SK-N-SH (cell line): ENCODE data around the gene ELOA. TPM values are rescaled to one million over a fixed set of nuclear protein-coding genes. Genes with fewer than 3 reads are reported as not detected.

ENCODE experiments used
- CTCF ChIA-PET: fragments of 300-600, 350-600 bp; formaldehyde crosslinking; extraction: SDS; loops from one replicate; lab custom pipeline; 2021; lab: Yijun Ruan, JAX
- POLR2A ChIA-PET: fragments of 350-600 bp; sonication (Branson Sonifier 250); formaldehyde crosslinking; extraction: SDS; loops from one replicate; lab custom pipeline; 2020; ENCODE audit warnings: antibody characterized with exemption, inconsistent platforms; lab: Yijun Ruan, JAX
- DNase-seq: peaks from one replicate; pipeline ENCODE4 v3.0.0; 2012
- H2AFZ ChIP-seq: fragments of 200-600 bp; sonication (generic); 2 replicates; pipeline ENCODE4 v1.8.1; 2016; ENCODE audit warnings: antibody characterized with exemption, mild to moderate bottlenecking, low read depth
- H3F3A ChIP-seq: fragments of 200-600 bp; sonication (generic); replicated peaks from 2 replicates; pipeline ENCODE3; 2016; ENCODE audit warnings: antibody characterized with exemption, mild to moderate bottlenecking; ENCODE audit not compliant: insufficient read depth
- H3K27ac ChIP-seq, 2 experiments: fragments of 200-500 bp in 1 of 2; fragments of 200-600 bp in 1 of 2; sonication (Bioruptor generic) in 1 of 2; sonication (generic), shearing (Covaris generic) in 1 of 2; 2 replicates each; pipeline versions ENCODE4 v1.5.1 to v1.6.1; 2014 to 2016; ENCODE audit warnings: low read depth in 2 of 2, inconsistent platforms in 1 of 2, low read length in 1 of 2, mild to moderate bottlenecking in 1 of 2, mixed read lengths in 1 of 2
- H3K27me3 ChIP-seq: fragments of 200-600 bp; sonication (generic), shearing (Covaris generic); 2 replicates; pipeline ENCODE4 v1.6.1; 2016; ENCODE audit warnings: mixed run types; ENCODE audit not compliant: insufficient read depth
- H3K36me3 ChIP-seq, 2 experiments: fragments of 200-500 bp in 1 of 2; fragments of 200-600 bp in 1 of 2; sonication (Bioruptor generic) in 1 of 2; sonication (generic) in 1 of 2; replicated peaks in 1 of 2; 2 replicates each; pipeline versions ENCODE3 to v1.5.1; 2014 to 2016; ENCODE audit warnings: low read length in 1 of 2, mild to moderate bottlenecking in 1 of 2; ENCODE audit not compliant: insufficient read depth in 2 of 2, control insufficient read depth in 1 of 2
- H3K4me1 ChIP-seq, 2 experiments: fragments of 200-500 bp in 1 of 2; fragments of 200-600 bp in 1 of 2; sonication (Bioruptor generic) in 1 of 2; sonication (generic), shearing (Covaris generic) in 1 of 2; 2 replicates each; pipeline versions ENCODE4 v1.5.1 to v1.6.1; 2014 to 2016; ENCODE audit warnings: low read depth in 1 of 2, low read length in 1 of 2, mixed run types in 1 of 2; ENCODE audit not compliant: insufficient read depth in 2 of 2, control insufficient read depth in 1 of 2
- H3K4me2 ChIP-seq: fragments of 200-600 bp; sonication (generic), shearing (Covaris generic); 2 replicates; pipeline ENCODE4 v1.6.1; 2017; ENCODE audit warnings: mixed run types
- H3K4me3 ChIP-seq, 2 experiments: fragments of 200-500 bp in 1 of 2; fragments of 200-600 bp in 1 of 2; sonication (Bioruptor generic) in 1 of 2; sonication (generic), shearing (Covaris generic) in 1 of 2; 2 replicates each; pipeline versions ENCODE4 v1.5.1 to v1.8.1; 2014 to 2016; ENCODE audit warnings: low read depth in 2 of 2, inconsistent platforms in 1 of 2, low read length in 1 of 2, mild to moderate bottlenecking in 1 of 2, mixed read lengths in 1 of 2, moderate library complexity in 1 of 2
- H3K79me2 ChIP-seq: fragments of 200-600 bp; sonication (generic); 2 replicates; pipeline ENCODE4 v1.8.1; 2017; ENCODE audit warnings: mild to moderate bottlenecking; ENCODE audit not compliant: insufficient read depth
- H3K9ac ChIP-seq: fragments of 200-600 bp; sonication (generic); 2 replicates; pipeline ENCODE4 v1.6.1; 2017; ENCODE audit warnings: mixed run types
- H3K9me2 ChIP-seq: fragments of 200-600 bp; sonication (generic); 2 replicates; pipeline ENCODE4 v1.6.1; 2017; ENCODE audit warnings: mixed run types
- H3K9me3 ChIP-seq: fragments of 200-600 bp; sonication (generic); 2 replicates; pipeline ENCODE4 v1.6.1; 2017; ENCODE audit warnings: mixed run types, mild to moderate bottlenecking, moderate library complexity
- H4K20me1 ChIP-seq: fragments of 200-600 bp; sonication (generic); 2 replicates; pipeline ENCODE4 v1.6.1; 2017; ENCODE audit warnings: mild to moderate bottlenecking, mixed run types; ENCODE audit not compliant: insufficient read depth
- CHD2 ChIP-seq: fragments of 150-350 bp; IDR thresholded peaks from 2 replicates; pipeline ENCODE4 v1.6.1; 2018; ENCODE audit warnings: low read length; ENCODE audit not compliant: partially characterized antibody
- EP300 ChIP-seq, 2 experiments: IDR thresholded peaks; 2 replicates each; pipeline versions ENCODE4 v1.4.0 to v1.6.1; 2012; ENCODE audit warnings: borderline replicate concordance in 1 of 2, low read depth in 1 of 2, low read length in 1 of 2
- GABPA ChIP-seq: IDR thresholded peaks from 2 replicates; pipeline ENCODE4 v1.4.0; 2012; ENCODE audit warnings: low read depth, mild to moderate bottlenecking
- GATA2 ChIP-seq: sonication (generic); formaldehyde crosslinking; IDR thresholded peaks from 2 replicates; pipeline ENCODE4 v1.5.0; 2020; ENCODE audit warnings: mild to moderate bottlenecking, missing genetic modification reagents
- MXI1 ChIP-seq: IDR thresholded peaks from 2 replicates; pipeline ENCODE4 v1.6.1; 2012; ENCODE audit warnings: mild to moderate bottlenecking, low read depth, low read length, improper control_type of control experiment
- NFIC ChIP-seq: IDR thresholded peaks from 2 replicates; pipeline ENCODE4 v1.4.0; 2012; ENCODE audit warnings: borderline replicate concordance
- POLR2AphosphoS5 ChIP-seq: IDR thresholded peaks from 2 replicates; pipeline ENCODE4 v1.6.1; 2012; ENCODE audit warnings: low read depth, low read length
- RAD21 ChIP-seq: IDR thresholded peaks from 2 replicates; pipeline ENCODE4 v1.6.1; 2012; ENCODE audit warnings: mild to moderate bottlenecking, low read length
- RFX5 ChIP-seq: IDR thresholded peaks from 2 replicates; pipeline ENCODE4 v1.6.1; 2012; ENCODE audit warnings: mild to moderate bottlenecking, improper control_type of control experiment, low read length
- SMC3 ChIP-seq: IDR thresholded peaks from 2 replicates; pipeline ENCODE4 v1.6.1; 2012; ENCODE audit warnings: low read depth, low read length, improper control_type of control experiment
- TAF1 ChIP-seq: IDR thresholded peaks from 2 replicates; pipeline ENCODE4 v1.6.1; 2012; ENCODE audit warnings: low read depth, mild to moderate bottlenecking, low read length, moderate library complexity, borderline replicate concordance
- TEAD4 ChIP-seq: IDR thresholded peaks from 2 replicates; pipeline ENCODE4 v1.4.0; 2012; ENCODE audit warnings: mild to moderate bottlenecking, borderline replicate concordance; ENCODE audit not compliant: insufficient read depth
- YY1 ChIP-seq: IDR thresholded peaks from 2 replicates; pipeline ENCODE4 v1.4.0; 2012; ENCODE audit warnings: low read depth, mild to moderate bottlenecking
- WGBS: methylation state at CpG from one replicate; pipeline ENCODE4 v1.1.6; 2017; ENCODE audit warnings: low lambda C conversion rate; 5-methylcytosine and 5-hydroxymethylcytosine counted together
- polyA plus RNA-seq, 3 experiments: library from polyadenylated mRNA; depleted of rRNA; stranded (reverse); fragments of >200 nt; gene quantifications; 2 replicates each; pipeline ENCODE4 v1.2.3, GENCODE V29; 2012
- TF ChIP-seq, protein P1 (sequence below): fragments of 200-600 bp; sonication (generic); IDR thresholded peaks from 2 replicates; pipeline ENCODE4 v1.6.1; 2017; ENCODE audit warnings: antibody characterized with exemption, mild to moderate bottlenecking, moderate library complexity
- TF ChIP-seq, protein P2 (sequence below): fragments of 150-350 bp; IDR thresholded peaks from 2 replicates; pipeline ENCODE4 v1.6.1; 2017; ENCODE audit warnings: antibody characterized with exemption, low read length, low read depth, borderline replicate concordance

ELOA gene
- polyA plus RNA-seq, 1 of the 3 experiments (the other 2 are of a cell fraction) = 14.5 TPM

DNA sequence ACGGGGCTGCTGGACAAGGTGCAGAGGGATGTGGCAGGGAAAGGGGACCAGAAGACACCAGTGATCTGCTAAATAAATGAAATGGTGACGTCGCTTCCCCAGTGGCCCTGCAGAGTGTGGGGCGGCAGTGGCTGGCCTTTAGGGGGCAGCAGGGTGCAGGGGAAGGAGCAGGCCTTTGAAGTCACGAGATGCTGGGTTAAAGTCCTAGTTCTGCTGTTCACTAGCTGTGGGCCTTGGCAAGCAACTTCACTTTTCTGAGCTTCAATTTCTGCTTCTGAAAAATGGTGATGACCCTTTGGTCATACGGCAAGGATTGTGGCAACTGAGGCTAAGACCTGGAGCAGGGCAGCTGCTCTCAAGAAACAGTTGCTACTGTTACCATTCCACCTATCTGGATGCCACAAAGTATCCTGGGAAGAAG lies 66.5 kb downstream of the ELOA start:
- H4K20me1 ChIP-seq = no peaks in the 10 kb centered on the region
- no peaks in the 10 kb centered on the region for H3F3A ChIP-seq
- no peaks in the 10 kb centered on the region for H3K9me3 ChIP-seq
- ChIA-PET POLR2A (no interaction called here), CTCF (interaction anchor here (0.6 to 5.0 kb wide), 25 partner anchors 8 to 218 kb away, joined by 3 to 47 read pairs (median 5); partner anchors contain the start of genes FUCA1, GALE, HMGCL and LYPLA2)
- H2AFZ ChIP-seq = no peak overlapping the region
- H3K9me2 ChIP-seq = no peaks in the 10 kb centered on the region
- peak; percentile 74 for DNase-seq
- H3K79me2 ChIP-seq = no peaks in the 10 kb centered on the region
- H3K4me2 ChIP-seq = no peak overlapping the region
- H3K27me3 ChIP-seq = no peaks in the 10 kb centered on the region
- 71% methylated on average over 6 of the region's 6 CpGs for WGBS
- no peak overlapping the region for H3K9ac ChIP-seq
- H3K4me1 ChIP-seq = no peaks in the 10 kb centered on the region
- peaks cover 0 to 3% of the 10 kb centered on the region in 2 experiments for H3K36me3 ChIP-seq
- H3K27ac ChIP-seq = no peak overlapping the region
- H3K4me3 ChIP-seq = peak overlapping the region in 1 of 2 experiments; percentile 26; a peak in 1 of 4 replicates
- peak; percentile 73 for TF ChIP-seq RAD21
- TF ChIP-seq EP300 (IDR thresholded peaks at IDR 0.05; ENCODE audit: borderline replicate concordance in 1 of 2, low read depth in 1 of 2, low read length in 1 of 2) = no peak
- TF ChIP-seq, protein P1, sequence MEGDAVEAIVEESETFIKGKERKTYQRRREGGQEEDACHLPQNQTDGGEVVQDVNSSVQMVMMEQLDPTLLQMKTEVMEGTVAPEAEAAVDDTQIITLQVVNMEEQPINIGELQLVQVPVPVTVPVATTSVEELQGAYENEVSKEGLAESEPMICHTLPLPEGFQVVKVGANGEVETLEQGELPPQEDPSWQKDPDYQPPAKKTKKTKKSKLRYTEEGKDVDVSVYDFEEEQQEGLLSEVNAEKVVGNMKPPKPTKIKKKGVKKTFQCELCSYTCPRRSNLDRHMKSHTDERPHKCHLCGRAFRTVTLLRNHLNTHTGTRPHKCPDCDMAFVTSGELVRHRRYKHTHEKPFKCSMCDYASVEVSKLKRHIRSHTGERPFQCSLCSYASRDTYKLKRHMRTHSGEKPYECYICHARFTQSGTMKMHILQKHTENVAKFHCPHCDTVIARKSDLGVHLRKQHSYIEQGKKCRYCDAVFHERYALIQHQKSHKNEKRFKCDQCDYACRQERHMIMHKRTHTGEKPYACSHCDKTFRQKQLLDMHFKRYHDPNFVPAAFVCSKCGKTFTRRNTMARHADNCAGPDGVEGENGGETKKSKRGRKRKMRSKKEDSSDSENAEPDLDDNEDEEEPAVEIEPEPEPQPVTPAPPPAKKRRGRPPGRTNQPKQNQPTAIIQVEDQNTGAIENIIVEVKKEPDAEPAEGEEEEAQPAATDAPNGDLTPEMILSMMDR = peak; percentile 66
- peak; percentile 52; the same call in 1 of the 2 replicates for TF ChIP-seq SMC3
- no peak for TF ChIP-seq TEAD4

DNA sequence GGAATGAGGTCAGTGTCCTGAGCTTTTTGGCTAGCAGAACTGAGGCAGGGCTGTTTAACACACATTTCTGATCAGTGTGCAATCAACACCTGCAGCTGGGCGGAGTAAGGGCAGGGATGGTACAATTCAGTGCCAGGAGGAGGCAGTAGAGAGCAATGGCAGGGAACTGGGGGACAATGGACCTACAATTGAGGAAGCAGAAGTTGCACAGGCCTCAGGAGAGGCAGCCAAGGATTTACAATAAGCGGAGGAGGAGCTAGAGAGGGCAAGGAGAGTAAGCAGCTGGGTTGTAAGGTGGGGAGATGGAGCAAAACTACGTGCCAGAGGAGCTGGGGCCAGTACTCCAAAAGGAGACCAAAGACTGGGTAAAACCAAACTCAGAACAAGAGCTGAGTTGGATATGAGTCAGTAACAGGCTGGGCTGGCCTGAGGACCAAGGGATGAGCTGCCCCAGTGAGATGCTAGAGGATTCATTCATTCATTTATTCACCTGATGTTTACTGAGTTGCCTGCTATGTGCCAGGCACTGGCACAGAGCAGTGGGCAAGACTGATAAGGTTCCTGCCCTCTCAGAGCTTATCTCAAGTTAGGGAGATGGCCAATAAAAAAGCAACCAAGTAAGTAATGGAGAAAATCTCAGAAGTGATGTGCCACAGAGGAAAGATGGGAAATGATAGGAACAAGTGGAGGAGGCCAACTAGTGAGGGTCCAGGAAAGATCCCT lies 67.7 kb downstream of the ELOA start:
- no peaks in the 10 kb centered on the region for H3K9me2 ChIP-seq
- no peak overlapping the region for H3K27ac ChIP-seq
- 79% methylated on average over 3 of the region's 3 CpGs for WGBS
- no peaks in the 10 kb centered on the region for H3K4me1 ChIP-seq
- ChIA-PET CTCF (interaction anchor here (0.6 to 5.0 kb wide), 29 partner anchors 8 to 479 kb away, joined by 3 to 47 read pairs (median 4); partner anchors contain the start of genes FUCA1, GALE, HMGCL and LYPLA2), POLR2A (interaction anchor here (1.0 kb wide), 1 partner anchor 15 kb away, joined by 3 read pairs; the partner anchor contains the start of gene HMGCL)
- peak; percentile 63 for DNase-seq
- H3K4me3 ChIP-seq = no peak overlapping the region
- H3K27me3 ChIP-seq = no peaks in the 10 kb centered on the region
- H3F3A ChIP-seq = no peaks in the 10 kb centered on the region
- no peaks in the 10 kb centered on the region for H3K79me2 ChIP-seq
- H3K9me3 ChIP-seq = no peaks in the 10 kb centered on the region
- TF ChIP-seq GABPA (no peak), TAF1 (no peak), RFX5 (no peak), POLR2AphosphoS5 (no peak), RAD21 (peak; percentile 56), CHD2 (no peak), YY1 (no peak), SMC3 (peak; percentile 38), MXI1 (no peak), GATA2 (no peak), NFIC (no peak)
- TF ChIP-seq, protein P1 = peak; percentile 67
- TF ChIP-seq, protein P2, sequence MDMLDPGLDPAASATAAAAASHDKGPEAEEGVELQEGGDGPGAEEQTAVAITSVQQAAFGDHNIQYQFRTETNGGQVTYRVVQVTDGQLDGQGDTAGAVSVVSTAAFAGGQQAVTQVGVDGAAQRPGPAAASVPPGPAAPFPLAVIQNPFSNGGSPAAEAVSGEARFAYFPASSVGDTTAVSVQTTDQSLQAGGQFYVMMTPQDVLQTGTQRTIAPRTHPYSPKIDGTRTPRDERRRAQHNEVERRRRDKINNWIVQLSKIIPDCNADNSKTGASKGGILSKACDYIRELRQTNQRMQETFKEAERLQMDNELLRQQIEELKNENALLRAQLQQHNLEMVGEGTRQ = no peak
- H2AFZ ChIP-seq = no peak overlapping the region
- no peaks in the 10 kb centered on the region for H4K20me1 ChIP-seq
- H3K4me2 ChIP-seq = no peak overlapping the region
- H3K36me3 ChIP-seq = peaks cover 0 to 3% of the 10 kb centered on the region in 2 experiments
- no peak overlapping the region for H3K9ac ChIP-seq
